Body of pancreas (tissue), 4 donors: ENCODE measurements around the gene GTF2A1.

ENCODE experiments used
- CTCF ChIP-seq, 7 experiments: fragments of 450-650 bp in 4 of 7; fragments of 200-600 bp in 3 of 7; sonication (generic) in 3 of 7; IDR thresholded peaks; one replicate each; pipeline ENCODE4 v1.5.1; 2016 to 2019; ENCODE audit warnings: antibody characterized with exemption in 7 of 7
- POLR2A ChIP-seq, 3 donors: fragments of 450-650 bp; IDR thresholded peaks; one replicate each; pipeline ENCODE4 v1.6.1; 2016; ENCODE audit warnings: antibody characterized with exemption in 3 of 3, mild to moderate bottlenecking in 2 of 3

- TF ChIP-seq CTCF (IDR thresholded peaks at IDR 0.05) (peak in 1 of 7 experiments; percentile 14), POLR2A (IDR thresholded peaks at IDR 0.05) (peak; percentile 98 to 100 (median 100))
Measured at GRCh38 chr14:81219210-81219758, 1.5 kb downstream of the GTF2A1 start.
